Type B pancreatic cell (in vitro differentiated cells): Measurements from ENCODE around the gene DLGAP4. TPM values are rescaled to one million over a fixed set of nuclear protein-coding genes. Genes with fewer than 3 reads are reported as not detected.

ENCODE experiments used
- DNase-seq: peaks from one replicate; pipeline ENCODE4 v3.0.0; 2021; ENCODE audit warnings: mixed read lengths; ENCODE audit not compliant: unreplicated experiment; ENCODE audit errors: extremely low spot score
- H3K27ac Mint-ChIP-seq: 2 replicates; pipeline ENCODE4 v1.8.0; 2021; ENCODE audit warnings: mild to moderate bottlenecking, mixed read lengths
- H3K27me3 Mint-ChIP-seq: 2 replicates; pipeline ENCODE4 v1.8.0; 2021; ENCODE audit warnings: mixed read lengths
- H3K36me3 Mint-ChIP-seq: 2 replicates; pipeline ENCODE4 v1.8.0; 2021; ENCODE audit warnings: mixed read lengths
- H3K4me1 Mint-ChIP-seq: one replicate; pipeline ENCODE4 v1.8.0; 2021; ENCODE audit warnings: mixed read lengths; ENCODE audit not compliant: unreplicated experiment
- H3K4me3 Mint-ChIP-seq: 2 replicates; pipeline ENCODE4 v1.8.0; 2021; ENCODE audit warnings: mild to moderate bottlenecking, mixed read lengths
- H3K9me3 Mint-ChIP-seq: 2 replicates; pipeline ENCODE4 v1.8.0; 2021; ENCODE audit warnings: mixed read lengths
- total RNA-seq: library from RNA; stranded (reverse); gene quantifications from 2 replicates; pipeline ENCODE4 v1.2.1, GENCODE V29; 2021; ENCODE audit warnings: low replicate concordance
- TF ChIP-seq, protein P1 (sequence below): fragments of 200-600 bp; sonication (generic); conservative IDR thresholded peaks from 2 replicates; pipeline ENCODE4 v1.5.0; 2021; ENCODE audit warnings: antibody characterized with exemption, mild to moderate bottlenecking

The DLGAP4 gene
- total RNA-seq, 1 donor from 2014 or later: 78.0 TPM

DNA sequence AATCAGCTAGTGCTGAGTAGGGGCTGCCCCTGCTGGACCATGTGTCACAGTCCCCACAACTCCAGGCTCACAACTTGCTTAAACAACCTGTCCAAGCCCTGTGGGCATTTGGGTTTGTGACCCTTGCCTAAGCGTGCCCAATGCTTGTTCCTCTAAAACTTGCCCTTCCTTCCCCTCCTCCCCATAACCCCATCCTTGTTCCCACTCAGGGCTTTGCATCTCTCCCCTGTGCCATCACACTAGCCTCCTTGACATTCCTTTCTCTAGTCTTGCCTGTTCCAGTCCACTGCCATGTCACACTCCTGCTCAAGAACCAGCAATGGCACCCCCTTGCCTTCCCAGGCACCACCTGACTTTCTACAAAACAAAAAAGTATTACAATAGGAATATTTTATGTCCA lies 2.3 kb upstream of the DLGAP4 start:
- peaks cover 9% of the 10 kb centered on the region for H3K4me1 Mint-ChIP-seq
- TF ChIP-seq, protein P1, sequence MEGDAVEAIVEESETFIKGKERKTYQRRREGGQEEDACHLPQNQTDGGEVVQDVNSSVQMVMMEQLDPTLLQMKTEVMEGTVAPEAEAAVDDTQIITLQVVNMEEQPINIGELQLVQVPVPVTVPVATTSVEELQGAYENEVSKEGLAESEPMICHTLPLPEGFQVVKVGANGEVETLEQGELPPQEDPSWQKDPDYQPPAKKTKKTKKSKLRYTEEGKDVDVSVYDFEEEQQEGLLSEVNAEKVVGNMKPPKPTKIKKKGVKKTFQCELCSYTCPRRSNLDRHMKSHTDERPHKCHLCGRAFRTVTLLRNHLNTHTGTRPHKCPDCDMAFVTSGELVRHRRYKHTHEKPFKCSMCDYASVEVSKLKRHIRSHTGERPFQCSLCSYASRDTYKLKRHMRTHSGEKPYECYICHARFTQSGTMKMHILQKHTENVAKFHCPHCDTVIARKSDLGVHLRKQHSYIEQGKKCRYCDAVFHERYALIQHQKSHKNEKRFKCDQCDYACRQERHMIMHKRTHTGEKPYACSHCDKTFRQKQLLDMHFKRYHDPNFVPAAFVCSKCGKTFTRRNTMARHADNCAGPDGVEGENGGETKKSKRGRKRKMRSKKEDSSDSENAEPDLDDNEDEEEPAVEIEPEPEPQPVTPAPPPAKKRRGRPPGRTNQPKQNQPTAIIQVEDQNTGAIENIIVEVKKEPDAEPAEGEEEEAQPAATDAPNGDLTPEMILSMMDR: no peak
- peaks cover 86% of the 10 kb centered on the region for H3K27me3 Mint-ChIP-seq
- H3K4me3 Mint-ChIP-seq: no peak overlapping the region
- H3K36me3 Mint-ChIP-seq: no peaks in the 10 kb centered on the region
- no peak for DNase-seq
- H3K9me3 Mint-ChIP-seq: no peaks in the 10 kb centered on the region
- H3K27ac Mint-ChIP-seq: no peak overlapping the region

DNA sequence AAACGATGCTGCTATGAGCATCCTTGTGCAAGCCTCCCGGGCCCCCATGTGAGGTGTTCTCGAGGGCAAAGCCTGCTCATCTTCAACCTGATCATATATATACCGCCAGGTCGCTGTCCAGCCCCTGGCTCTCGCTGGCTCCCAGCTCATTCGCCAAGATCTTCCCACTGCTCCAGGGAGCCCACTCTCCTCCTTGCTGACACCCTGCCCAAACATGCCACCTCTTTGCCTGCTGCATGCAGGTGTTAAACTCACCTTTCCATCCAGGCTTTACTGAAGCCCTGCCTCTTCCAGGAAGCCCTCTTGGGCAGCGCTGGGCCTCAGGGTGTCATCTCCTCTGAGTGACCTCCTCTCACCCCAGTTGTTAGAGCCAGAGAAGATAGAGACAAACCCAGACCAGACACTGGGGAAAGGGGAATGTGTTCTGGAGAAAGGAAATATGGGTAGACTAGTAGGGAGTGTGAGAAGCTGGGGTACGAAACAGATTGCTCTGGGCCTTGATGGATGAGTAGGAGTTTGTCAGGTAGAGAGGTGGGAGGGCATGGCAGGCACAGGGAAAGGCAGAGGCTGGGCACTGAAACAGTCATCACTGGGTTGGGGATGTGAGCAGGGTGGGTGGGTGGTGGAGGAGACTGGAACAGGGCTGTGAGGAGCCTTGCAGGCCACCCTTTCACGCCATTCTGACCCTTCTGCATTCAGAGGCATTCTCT lies 1.2 kb upstream of the DLGAP4 start:
- Mint-ChIP-seq H3K4me3 (peak overlapping the region; percentile 83), H3K4me1 (peaks cover 9% of the 10 kb centered on the region), H3K27ac (no peak overlapping the region), H3K9me3 (no peaks in the 10 kb centered on the region), H3K27me3 (peaks cover 86% of the 10 kb centered on the region), H3K36me3 (no peaks in the 10 kb centered on the region)
- DNase-seq: no peak
- TF ChIP-seq, protein P1: no peak

GRCh38 chr20:36306553-36307411 lies 643 bp downstream of the DLGAP4 start:
- DNase-seq: no peak
- Mint-ChIP-seq H3K9me3 (no peaks in the 10 kb centered on the region), H3K4me3 (peak overlapping the region; percentile 41), H3K27me3 (peaks cover 85% of the 10 kb centered on the region), H3K36me3 (no peaks in the 10 kb centered on the region), H3K4me1 (peaks cover 9% of the 10 kb centered on the region), H3K27ac (no peak overlapping the region)
- TF ChIP-seq, protein P1: no peak

GRCh38 chr20:36307412-36308325 lies 1.5 kb downstream of the DLGAP4 start:
- Mint-ChIP-seq H3K27me3 (peaks cover 85% of the 10 kb centered on the region), H3K4me3 (peak overlapping the region; percentile 65), H3K9me3 (no peaks in the 10 kb centered on the region), H3K36me3 (no peaks in the 10 kb centered on the region), H3K4me1 (peaks cover 9% of the 10 kb centered on the region), H3K27ac (no peak overlapping the region)
- no peak for DNase-seq
- TF ChIP-seq, protein P1: no peak

GRCh38 chr20:36308353-36308752 lies 2.2 kb downstream of the DLGAP4 start:
- Mint-ChIP-seq H3K9me3 (no peaks in the 10 kb centered on the region), H3K36me3 (no peaks in the 10 kb centered on the region), H3K4me3 (no peak overlapping the region), H3K27me3 (peaks cover 79% of the 10 kb centered on the region), H3K27ac (no peak overlapping the region), H3K4me1 (peaks cover 9% of the 10 kb centered on the region)
- TF ChIP-seq, protein P1: no peak
- no peak for DNase-seq
